ENCODE results near the gene PACRG.
A peak's percentile ranks its signal among the peaks of the same experiment; 100 is the strongest.

Gene PACRG

GRCh38 chr6:162715601-162716000 lies 12.2 kb upstream of the PACRG start:
- no peak for TF ChIP-seq CTCF (IDR thresholded peaks at IDR 0.05; ENCODE audit: insufficient read depth, low read depth, low read length, missing control alignments)
- DNase-seq (ENCODE audit: low read depth) = no peak
- H3K4me3 ChIP-seq (ENCODE audit: low read length) = no peak overlapping the region

GRCh38 chr6:162719528-162719927 lies 8.2 kb upstream of the PACRG start:
- no peak for DNase-seq (ENCODE audit: low read depth)
- TF ChIP-seq CTCF (IDR thresholded peaks at IDR 0.05; ENCODE audit: insufficient read depth, low read depth, low read length, missing control alignments) = no peak
- H3K4me3 ChIP-seq (ENCODE audit: low read length) = no peak overlapping the region

- DNase-seq (ENCODE audit: low read depth) = no peak
- no peak overlapping the region for H3K4me3 ChIP-seq (ENCODE audit: low read length)
- TF ChIP-seq CTCF (IDR thresholded peaks at IDR 0.05; ENCODE audit: insufficient read depth, low read depth, low read length, missing control alignments) = no peak
These were observed 6.4 kb upstream of the PACRG start for GRCh38 chr6:162721404-162721687.

- no peak for DNase-seq (ENCODE audit: low read depth)
- TF ChIP-seq CTCF (IDR thresholded peaks at IDR 0.05; ENCODE audit: insufficient read depth, low read depth, low read length, missing control alignments) = no peak
- no peak overlapping the region for H3K4me3 ChIP-seq (ENCODE audit: low read length)
These were observed 5.5 kb upstream of the PACRG start for GRCh38 chr6:162722226-162722625.

GRCh38 chr6:162722633-162723032 lies 5.1 kb upstream of the PACRG start:
- no peak for TF ChIP-seq CTCF (IDR thresholded peaks at IDR 0.05; ENCODE audit: insufficient read depth, low read depth, low read length, missing control alignments)
- H3K4me3 ChIP-seq (ENCODE audit: low read length) = no peak overlapping the region
- no peak for DNase-seq (ENCODE audit: low read depth)

- peak; percentile 1 for DNase-seq (ENCODE audit: low read depth)
- no peak for TF ChIP-seq CTCF (IDR thresholded peaks at IDR 0.05; ENCODE audit: insufficient read depth, low read depth, low read length, missing control alignments)
These were observed 840 bp upstream of the PACRG start for GRCh38 chr6:162726947-162727321.

GRCh38 chr6:162728197-162728596 lies 423 bp downstream of the PACRG start:
- TF ChIP-seq CTCF (IDR thresholded peaks at IDR 0.05; ENCODE audit: insufficient read depth, low read depth, low read length, missing control alignments) = no peak
- DNase-seq (ENCODE audit: low read depth) = no peak
- H3K4me3 ChIP-seq (ENCODE audit: low read length) = peak overlapping the region; percentile 34

More at GRCh38 chr6:162726947-162727321, 840 bp upstream of the PACRG start:
- peak overlapping the region; percentile 57 for H3K4me3 ChIP-seq (ENCODE audit: low read length)
